Astrocyte (in vitro differentiated cells and primary cell): ENCODE data around the gene HM13. TPM values are rescaled to one million over a fixed set of nuclear protein-coding genes. Genes with fewer than 3 reads are reported as not detected.

ENCODE experiments used
- DNase-seq: peaks from one replicate; pipeline ENCODE4 v3.0.0-alpha.2; 2010; ENCODE audit warnings: low read depth
- FAIRE-seq: peaks from 2 replicates; lab custom pipeline; 2011; peaks lifted over from hg19 to GRCh38; lab: Jason Lieb, UNC
- H2AFZ ChIP-seq: 2 replicates; pipeline ENCODE4 v1.6.0; 2012; ENCODE audit warnings: low read depth, low read length, inconsistent platforms
- H3K27ac ChIP-seq: 2 replicates; pipeline ENCODE4 v1.5.1; 2011; ENCODE audit warnings: low read depth, low read length, inconsistent platforms
- H3K27me3 ChIP-seq: 2 replicates; pipeline ENCODE4 v1.6.0; 2011; ENCODE audit warnings: low read length, inconsistent platforms; ENCODE audit not compliant: insufficient read depth
- H3K36me3 ChIP-seq: 2 replicates; pipeline ENCODE4 v1.5.1; 2011; ENCODE audit warnings: low read length, inconsistent platforms; ENCODE audit not compliant: insufficient read depth
- H3K4me1 ChIP-seq: 2 replicates; pipeline ENCODE4 v1.5.1; 2011; ENCODE audit warnings: low read length, inconsistent platforms; ENCODE audit not compliant: insufficient read depth
- H3K4me2 ChIP-seq: 2 replicates; pipeline ENCODE4 v1.6.0; 2012; ENCODE audit warnings: low read length, inconsistent platforms
- H3K4me3 ChIP-seq: 2 replicates; pipeline ENCODE4 v1.5.1; 2011; ENCODE audit warnings: low read depth, mild to moderate bottlenecking, low read length, inconsistent platforms; ENCODE audit not compliant: insufficient read depth
- H3K79me2 ChIP-seq: 2 replicates; pipeline ENCODE4 v1.6.0; 2012; ENCODE audit warnings: mild to moderate bottlenecking, low read length, inconsistent platforms; ENCODE audit not compliant: insufficient read depth
- H3K9ac ChIP-seq: 2 replicates; pipeline ENCODE4 v1.6.0; 2012; ENCODE audit warnings: mild to moderate bottlenecking, low read length, inconsistent platforms
- H3K9me3 ChIP-seq: 2 replicates; pipeline ENCODE4 v1.5.1; 2012; ENCODE audit warnings: low read depth, mild to moderate bottlenecking, low read length, inconsistent platforms; ENCODE audit not compliant: insufficient read depth
- H4K20me1 ChIP-seq: 2 replicates; pipeline ENCODE4 v1.6.0; 2012; ENCODE audit warnings: low read length, inconsistent platforms; ENCODE audit not compliant: insufficient read depth
- H3K27ac Mint-ChIP-seq: one replicate; pipeline ENCODE4 v1.8.0; 2021; ENCODE audit warnings: mild to moderate bottlenecking, mixed read lengths; ENCODE audit not compliant: unreplicated experiment
- H3K27me3 Mint-ChIP-seq: one replicate; pipeline ENCODE4 v1.8.0; 2021; ENCODE audit warnings: low read depth, mixed read lengths; ENCODE audit not compliant: unreplicated experiment
- H3K36me3 Mint-ChIP-seq: one replicate; pipeline ENCODE4 v1.8.0; 2021; ENCODE audit warnings: low read depth, mixed read lengths; ENCODE audit not compliant: unreplicated experiment
- H3K4me1 Mint-ChIP-seq: one replicate; pipeline ENCODE4 v1.8.0; 2021; ENCODE audit warnings: low read depth, mixed read lengths; ENCODE audit not compliant: unreplicated experiment
- H3K4me3 Mint-ChIP-seq: one replicate; pipeline ENCODE4 v1.8.0; 2021; ENCODE audit warnings: mild to moderate bottlenecking, moderate library complexity, mixed read lengths; ENCODE audit not compliant: unreplicated experiment
- H3K9me3 Mint-ChIP-seq: one replicate; pipeline ENCODE4 v1.8.0; 2021; ENCODE audit warnings: mild to moderate bottlenecking, mixed read lengths; ENCODE audit not compliant: unreplicated experiment
- CTCF ChIP-seq: IDR thresholded peaks from 2 replicates; pipeline ENCODE4 v1.5.1; 2011; ENCODE audit warnings: low read depth, mild to moderate bottlenecking, inconsistent platforms, low read length, moderate library complexity; ENCODE audit not compliant: insufficient read depth
- EZH2 ChIP-seq: IDR thresholded peaks from 2 replicates; pipeline ENCODE4 v1.6.1; 2012; ENCODE audit warnings: mild to moderate bottlenecking, low read length, inconsistent platforms; ENCODE audit not compliant: insufficient read depth
- total RNA-seq: library from RNA; stranded (reverse); gene quantifications from 2 replicates; pipeline ENCODE4 v1.2.1, GENCODE V29; 2021

Gene HM13
- total RNA-seq, 1 donor from 2014 or later: 399 TPM

- Histone ChIP-seq H3K27me3 (no peaks in the 10 kb centered on the region), H4K20me1 (no peaks in the 10 kb centered on the region), H3K79me2 (no peaks in the 10 kb centered on the region), H3K9me3 (no peaks in the 10 kb centered on the region), H3K9ac (no peak overlapping the region), H3K27ac (peak overlapping the region; percentile 35), H3K4me3 (no peak overlapping the region), H3K4me2 (peak overlapping the region; percentile 25), H3K36me3 (no peaks in the 10 kb centered on the region), H3K4me1 (peaks cover 26% of the 10 kb centered on the region), H2AFZ (no peak overlapping the region)
- Mint-ChIP-seq H3K4me1 (peaks cover 11% of the 10 kb centered on the region), H3K27me3 (no peaks in the 10 kb centered on the region), H3K27ac (no peak overlapping the region), H3K36me3 (peaks cover 1% of the 10 kb centered on the region), H3K4me3 (no peak overlapping the region), H3K9me3 (no peaks in the 10 kb centered on the region)
- no peak for DNase-seq
- TF ChIP-seq CTCF: no peak
- no peak for TF ChIP-seq EZH2
- no peak for FAIRE-seq
These were observed 80.5 kb downstream of the HM13 start for GRCh38 chr20:31594558-31595379.

GRCh38 chr20:31595380-31595653 is 81.1 kb downstream of the HM13 start:
- peaks cover 26% of the 10 kb centered on the region for H3K4me1 ChIP-seq
- H3K79me2 ChIP-seq: no peaks in the 10 kb centered on the region
- no peaks in the 10 kb centered on the region for H4K20me1 ChIP-seq
- Mint-ChIP-seq H3K4me3 (no peak overlapping the region), H3K9me3 (no peaks in the 10 kb centered on the region), H3K27ac (no peak overlapping the region), H3K36me3 (peaks cover 1% of the 10 kb centered on the region), H3K27me3 (no peaks in the 10 kb centered on the region), H3K4me1 (peaks cover 11% of the 10 kb centered on the region)
- no peaks in the 10 kb centered on the region for H3K27me3 ChIP-seq
- no peak for DNase-seq
- no peak overlapping the region for H2AFZ ChIP-seq
- no peak for FAIRE-seq
- TF ChIP-seq EZH2: no peak
- no peak for TF ChIP-seq CTCF
- no peaks in the 10 kb centered on the region for H3K9me3 ChIP-seq
- H3K4me2 ChIP-seq: peak overlapping the region; percentile 25
- peak overlapping the region; percentile 36 for H3K9ac ChIP-seq
- H3K27ac ChIP-seq: peak overlapping the region; percentile 48
- no peaks in the 10 kb centered on the region for H3K36me3 ChIP-seq
- no peak overlapping the region for H3K4me3 ChIP-seq
